Ramos (cell line): ENCODE measurements around the gene FGF12.

ENCODE experiments used
- in situ Hi-C: fragments of 300-500 bp; cut with MboI; formaldehyde crosslinking; loops from one replicate; pipeline ENCODE4 v1.14.3; 2022; ENCODE audit warnings: low sequenced_read_pairs; ENCODE audit not compliant: unreplicated experiment

FGF12 gene

DNA sequence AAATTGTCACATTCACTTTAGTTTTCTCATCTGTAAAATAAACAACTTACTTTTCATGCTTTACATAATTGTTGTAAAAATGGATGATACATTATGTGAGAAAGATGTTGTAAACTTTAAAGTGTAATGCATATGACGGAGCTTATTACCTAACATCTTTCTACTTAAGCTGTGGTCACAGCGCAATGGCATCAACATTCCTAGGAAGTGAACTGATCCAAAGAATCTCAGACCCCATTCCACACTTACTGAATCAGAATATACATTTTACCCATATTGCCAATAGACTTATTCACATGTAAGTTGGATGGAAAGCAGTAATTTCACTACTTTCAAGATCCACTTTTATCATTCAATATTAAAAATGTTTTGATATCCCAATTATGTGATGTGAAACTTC is 497.5 kb downstream of the FGF12 start:
- in situ Hi-C loops, result no loop called here

DNA sequence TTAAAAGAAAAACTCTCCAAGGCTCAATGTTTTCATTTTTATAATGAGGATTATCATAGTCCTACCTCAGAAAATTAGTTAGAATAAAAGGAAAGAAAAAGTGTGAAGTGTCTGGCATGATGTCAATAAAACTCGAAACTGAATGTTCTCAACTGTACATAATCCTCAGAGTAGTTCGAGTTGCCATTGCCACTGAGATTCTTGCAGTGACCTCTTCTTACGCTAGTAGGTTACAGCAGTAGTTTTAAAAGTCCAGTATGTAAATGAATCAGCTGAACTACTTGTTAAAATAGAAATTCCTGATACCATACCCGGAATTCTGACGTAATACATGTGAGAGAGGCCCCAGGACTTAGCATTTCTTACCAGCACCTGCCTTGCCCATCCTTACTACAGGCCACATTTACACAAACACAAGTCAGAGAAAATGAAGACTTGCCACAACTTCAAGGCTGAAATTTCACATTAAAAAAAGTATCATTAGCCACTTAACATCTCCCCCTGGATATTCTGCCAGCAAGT is 502.6 kb downstream of the FGF12 start:
- in situ Hi-C loops, result no loop called here

DNA sequence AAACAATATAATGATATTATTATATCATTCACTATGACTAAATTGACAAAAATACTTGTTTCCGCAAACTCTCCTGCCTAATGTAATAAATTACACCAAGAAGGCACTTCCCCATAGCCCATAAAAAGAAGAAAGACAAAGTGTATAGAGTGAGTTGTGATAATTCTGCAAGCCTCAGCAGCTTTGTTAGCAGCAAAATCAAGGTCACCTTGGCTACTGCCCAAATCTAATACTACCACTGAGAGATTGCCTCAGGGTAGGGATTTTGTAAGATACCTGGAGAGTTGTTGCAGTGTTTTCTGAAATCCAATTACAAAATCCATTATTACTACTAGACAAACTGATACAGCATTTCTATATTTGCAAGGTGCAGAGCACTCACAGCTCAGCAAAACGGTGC is 503.5 kb downstream of the FGF12 start:
- in situ Hi-C loops, result no loop called here

DNA sequence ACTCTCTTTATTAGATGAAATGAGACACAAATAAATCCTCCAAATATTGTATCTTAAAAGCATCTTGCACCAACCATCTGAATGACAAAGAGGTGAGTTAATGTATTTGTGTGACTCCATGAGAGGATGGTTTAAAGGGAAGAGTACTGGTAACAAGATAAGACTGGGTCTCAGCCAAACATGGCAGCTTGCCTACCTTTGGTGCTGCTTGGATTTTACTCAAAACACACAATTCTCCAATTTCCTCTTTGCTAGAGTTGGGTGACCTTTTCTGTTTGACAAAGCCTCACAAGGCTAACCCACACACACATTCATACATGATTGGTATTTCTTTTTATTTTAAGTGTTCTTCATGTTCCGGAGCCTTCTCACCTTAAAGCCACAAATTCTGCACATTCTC is 506.4 kb downstream of the FGF12 start:
- in situ Hi-C loops, result no loop called here

DNA sequence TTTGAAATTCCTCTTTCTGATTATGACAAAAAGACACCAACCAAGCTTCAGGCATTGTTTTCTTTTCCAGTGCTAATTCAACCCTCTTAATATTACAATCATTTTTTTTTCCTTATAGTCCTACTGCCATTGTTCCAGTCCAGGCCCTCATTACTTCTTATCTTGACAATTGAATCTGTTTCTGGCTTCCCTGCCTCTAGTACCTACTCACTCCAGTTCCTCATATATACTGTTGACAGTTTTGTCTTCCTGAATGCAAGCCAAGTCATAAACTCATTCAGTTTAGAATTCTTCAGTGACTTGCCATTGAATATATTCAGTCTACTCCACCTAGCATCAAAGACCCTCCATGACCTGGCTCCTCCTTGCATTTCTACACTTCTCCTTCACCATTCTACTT is 507.4 kb downstream of the FGF12 start:
- in situ Hi-C loops, result no loop called here

DNA sequence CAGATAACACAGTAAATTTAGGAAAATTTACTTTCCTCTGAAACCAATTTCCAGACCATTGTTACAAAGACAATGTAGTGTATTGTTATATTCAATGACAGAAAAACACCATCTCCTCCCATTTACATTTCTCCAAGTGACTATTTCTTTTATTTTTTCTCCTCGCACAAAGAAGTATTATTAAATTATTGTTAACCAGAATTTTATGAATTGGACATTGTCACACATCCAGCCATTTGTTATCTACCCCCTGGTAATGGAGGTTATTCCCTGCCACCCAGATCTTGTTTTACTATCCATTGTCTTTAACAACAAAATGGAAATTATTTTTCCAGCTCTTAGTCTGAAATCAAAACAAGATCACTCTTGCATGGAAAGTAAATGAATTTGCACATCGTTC is 511.3 kb downstream of the FGF12 start:
- in situ Hi-C loops, result no loop called here

DNA sequence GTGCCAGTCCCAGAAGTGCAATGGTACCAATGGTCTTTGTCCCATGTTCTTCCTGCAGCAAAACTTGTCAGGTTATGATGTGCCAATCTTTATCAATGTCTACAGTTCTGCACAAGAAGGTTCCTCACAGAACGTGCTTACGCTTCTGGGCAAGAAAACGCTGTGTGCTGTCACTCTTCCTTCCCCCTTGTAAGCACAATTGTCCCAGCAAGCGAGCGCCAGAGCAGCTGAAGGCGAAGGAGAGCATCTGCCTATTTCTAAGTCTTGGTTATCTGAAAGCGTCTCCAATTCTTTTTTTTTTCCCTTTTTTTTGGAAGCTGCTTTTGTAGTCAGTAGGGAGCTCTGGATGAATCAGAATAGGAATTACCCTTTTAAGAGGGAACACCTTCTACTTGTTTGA is 514.4 kb downstream of the FGF12 start:
- in situ Hi-C loops, result no loop called here

DNA sequence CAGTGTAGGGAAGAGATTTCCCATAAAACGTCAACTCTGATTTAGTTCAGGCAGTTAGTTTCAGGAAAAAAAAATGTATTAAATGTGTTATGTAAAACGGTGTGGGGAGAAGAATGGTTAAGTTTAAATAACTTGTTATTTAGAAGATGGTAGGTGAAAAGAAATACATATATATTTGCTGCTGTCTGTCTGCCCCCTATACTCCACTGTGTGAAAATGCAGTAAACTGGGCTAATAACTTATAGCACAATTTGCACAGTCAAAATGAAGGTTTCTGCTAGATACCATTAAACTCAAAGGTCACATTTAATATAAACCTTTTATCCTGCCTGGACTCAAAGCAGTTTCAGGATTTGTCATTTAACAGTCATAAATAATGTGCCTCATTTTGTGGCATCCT is 515.0 kb downstream of the FGF12 start:
- in situ Hi-C loops, result no loop called here

DNA sequence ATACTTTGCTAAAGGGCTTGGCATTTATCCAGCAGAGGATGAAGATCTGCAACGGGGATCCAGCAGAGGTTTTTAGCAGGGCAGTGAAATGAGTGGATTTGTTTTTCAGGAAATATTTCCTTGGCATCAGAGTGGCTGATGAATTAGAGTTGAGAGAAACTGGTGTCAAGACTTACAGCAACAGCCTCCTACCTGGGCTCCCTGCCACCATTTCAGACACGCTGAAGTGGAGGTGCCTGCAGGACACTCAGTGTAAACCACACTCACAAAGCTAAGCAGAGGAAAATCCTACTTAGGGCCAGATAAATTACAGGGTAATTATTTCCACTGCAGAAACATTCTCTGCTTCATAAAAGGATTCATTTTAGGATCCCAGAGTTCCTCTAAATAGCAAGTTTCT is 519.7 kb downstream of the FGF12 start:
- in situ Hi-C loops, result no loop called here

DNA sequence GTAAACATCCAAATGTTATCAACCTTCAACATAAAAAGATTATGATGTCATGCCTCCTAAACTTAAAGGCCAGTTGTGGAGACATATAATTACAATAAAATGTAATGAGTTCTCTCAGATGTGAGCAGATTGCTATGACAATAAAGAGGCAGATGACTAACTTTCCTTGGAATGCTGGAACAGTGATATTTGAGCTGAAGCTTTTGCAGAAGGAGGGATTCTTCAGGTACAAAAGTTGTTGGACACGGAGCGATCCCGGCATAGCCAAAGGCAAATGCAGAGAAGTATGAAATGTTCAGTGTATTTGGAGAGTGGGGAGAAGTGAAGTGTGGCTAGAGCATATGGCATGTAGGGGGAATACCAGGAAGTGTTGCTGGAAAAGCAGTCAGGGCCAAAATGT is 520.1 kb downstream of the FGF12 start:
- in situ Hi-C loops, result no loop called here

DNA sequence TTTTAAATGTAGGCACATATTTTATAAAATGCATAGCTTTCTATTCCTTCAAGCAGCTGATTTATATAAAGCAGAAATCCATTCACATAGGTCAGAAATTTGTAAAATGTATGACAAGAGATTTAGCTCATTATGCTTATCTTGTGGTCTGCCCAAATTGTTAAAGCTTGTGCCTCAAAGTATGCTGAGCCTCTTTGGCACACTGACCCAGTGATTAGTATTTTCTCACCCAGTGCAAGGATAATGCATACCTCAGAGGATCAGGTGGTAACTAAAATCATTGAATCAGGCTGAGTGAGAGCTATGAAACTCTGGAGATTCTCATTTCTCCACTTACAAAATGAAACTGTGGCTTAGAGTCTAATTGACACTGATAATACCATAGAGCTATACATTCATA is 533.3 kb downstream of the FGF12 start:
- in situ Hi-C loops, result loop anchor here (25.0 kb wide), 1 partner anchor 1918 kb away; no protein-coding TSS in a partner anchor

DNA sequence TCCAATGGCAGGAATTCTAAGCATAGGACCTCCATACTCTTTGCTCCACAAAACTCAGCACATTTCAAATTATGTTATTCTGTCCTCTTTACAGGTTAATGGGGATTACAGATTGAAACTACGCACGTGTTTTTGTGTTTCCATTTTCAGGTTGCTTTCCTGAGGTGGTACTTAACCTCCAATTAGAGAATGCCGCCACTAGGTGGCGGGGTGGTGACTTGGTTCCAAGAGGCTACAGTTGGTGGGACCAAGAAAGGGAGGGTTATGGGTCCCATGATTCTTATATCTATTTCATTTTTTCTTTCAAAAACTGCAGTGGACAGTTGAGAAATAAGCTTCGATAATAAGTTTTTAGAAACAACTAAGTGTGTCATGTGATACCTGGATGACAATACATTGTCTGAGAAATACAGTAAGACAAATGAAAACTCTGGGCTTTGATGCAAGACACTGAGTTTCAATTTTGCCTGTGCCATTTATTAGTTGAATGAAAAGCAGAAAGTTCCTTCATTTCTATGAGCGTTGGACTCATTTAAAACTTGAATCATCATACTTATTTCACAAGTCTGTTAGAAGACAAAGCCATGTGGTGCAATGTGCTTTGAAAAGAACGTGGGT is 539.0 kb downstream of the FGF12 start:
- in situ Hi-C loops, result loop anchor here (10.0 to 25.0 kb wide), 2 partner anchors 144 to 1924 kb away; no protein-coding TSS in a partner anchor

DNA sequence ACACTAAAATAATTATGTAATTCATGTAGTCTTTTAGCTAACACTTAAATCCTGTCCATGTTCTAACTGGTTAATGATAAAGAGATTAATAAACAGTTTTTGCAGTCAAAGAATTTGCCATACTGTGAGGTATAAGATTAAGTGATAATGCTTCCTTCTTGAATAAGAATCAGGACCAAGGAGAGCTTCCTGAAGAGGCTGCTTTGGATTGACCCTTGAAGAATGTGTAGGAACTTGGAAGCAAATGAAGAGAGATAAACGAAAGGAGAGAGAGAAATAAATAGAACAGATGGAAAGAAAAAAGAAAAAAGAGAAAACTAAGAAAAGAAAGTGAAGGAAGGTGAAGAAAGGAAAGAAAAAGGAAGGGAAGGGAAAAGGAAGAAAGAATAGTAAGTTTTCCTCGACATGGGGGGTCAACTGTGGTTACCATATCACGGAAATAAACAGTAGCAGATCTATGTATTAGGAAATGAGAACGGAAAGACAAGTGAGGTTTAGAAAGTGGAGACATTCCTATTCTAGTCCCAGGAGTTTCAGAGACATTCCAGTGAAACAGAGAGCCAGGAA is 539.8 kb downstream of the FGF12 start:
- in situ Hi-C loops, result loop anchor here (10.0 to 25.0 kb wide), 2 partner anchors 143 to 1925 kb away; no protein-coding TSS in a partner anchor

DNA sequence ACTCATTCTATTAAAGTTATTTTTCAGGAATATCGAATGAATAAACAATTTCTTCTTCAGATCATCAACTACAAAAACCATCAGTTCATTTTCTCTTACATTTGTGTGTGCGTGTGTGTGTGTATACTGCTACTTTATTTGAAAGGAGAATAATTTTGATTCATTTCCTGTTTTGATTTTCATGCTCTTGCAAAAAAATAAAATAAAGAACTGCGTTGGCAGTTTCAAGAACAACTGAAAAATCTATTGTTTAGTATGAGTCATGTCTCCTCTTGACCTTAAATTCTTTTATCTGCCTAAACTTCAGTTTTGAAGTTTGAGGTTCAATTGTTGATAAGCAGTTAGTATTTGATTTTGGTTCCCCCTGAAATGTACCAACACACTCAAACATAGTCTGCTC is 540.8 kb downstream of the FGF12 start:
- in situ Hi-C loops, result loop anchor here (10.0 to 25.0 kb wide), 2 partner anchors 142 to 1926 kb away; no protein-coding TSS in a partner anchor

DNA sequence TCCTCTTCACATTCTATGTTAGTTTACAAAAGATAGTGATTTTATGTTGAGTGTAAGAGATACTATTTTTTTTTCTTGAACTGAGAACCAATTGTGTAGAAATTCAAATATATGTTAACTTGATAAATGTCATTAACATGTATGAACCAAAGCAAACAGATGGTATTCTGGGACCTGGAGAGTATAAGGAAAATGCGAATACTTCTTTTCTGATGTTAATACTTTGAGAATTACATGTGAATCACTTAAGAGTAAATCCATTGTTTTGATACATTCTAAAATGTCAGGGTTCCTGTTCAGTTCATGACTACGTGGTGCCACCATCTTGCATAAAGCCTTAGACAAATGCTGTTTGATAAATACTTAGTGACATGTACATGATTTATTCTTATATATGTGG is 541.3 kb downstream of the FGF12 start:
- in situ Hi-C loops, result loop anchor here (10.0 to 25.0 kb wide), 2 partner anchors 141 to 1926 kb away; no protein-coding TSS in a partner anchor

DNA sequence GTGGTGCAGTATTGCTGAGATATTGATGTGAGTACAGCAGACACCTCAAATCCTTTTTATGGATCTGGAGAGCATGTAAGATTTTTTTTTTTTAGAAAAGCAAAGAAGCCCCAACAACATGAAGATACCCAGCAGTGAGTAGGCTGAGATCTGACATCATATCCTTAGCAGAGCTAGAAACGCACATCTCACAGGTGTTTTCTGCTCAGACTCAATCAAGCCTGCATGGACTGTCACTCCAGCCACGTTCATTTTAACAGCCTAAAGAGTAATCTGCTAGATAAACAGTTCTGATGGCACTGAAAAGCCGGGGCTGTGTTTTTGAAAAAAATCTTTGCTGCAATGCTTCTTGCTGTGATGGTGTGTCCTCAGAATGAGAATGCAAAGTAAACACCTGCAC is 544.2 kb downstream of the FGF12 start:
- in situ Hi-C loops, result loop anchor here (10.0 to 25.0 kb wide), 2 partner anchors 138 to 1929 kb away; no protein-coding TSS in a partner anchor

DNA sequence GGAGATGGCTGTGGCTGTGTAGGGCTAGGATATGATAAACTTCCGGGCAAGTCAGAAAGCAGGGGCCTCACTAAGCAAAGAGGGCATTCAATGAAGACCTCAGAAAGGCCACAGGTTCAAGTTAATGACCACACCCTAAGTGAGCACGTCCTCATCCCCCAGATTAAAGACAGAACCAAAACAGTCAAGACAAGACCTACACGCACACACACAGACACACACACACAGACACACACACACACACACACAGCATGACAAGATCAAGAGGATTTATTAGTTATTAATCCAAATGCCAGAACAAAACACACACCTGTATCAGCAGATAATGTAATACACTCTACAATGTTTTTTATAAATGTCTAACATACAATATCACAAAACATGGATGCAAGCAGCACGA is 546.2 kb downstream of the FGF12 start:
- in situ Hi-C loops, result loop anchor here (10.0 to 25.0 kb wide), 2 partner anchors 136 to 1931 kb away; no protein-coding TSS in a partner anchor

DNA sequence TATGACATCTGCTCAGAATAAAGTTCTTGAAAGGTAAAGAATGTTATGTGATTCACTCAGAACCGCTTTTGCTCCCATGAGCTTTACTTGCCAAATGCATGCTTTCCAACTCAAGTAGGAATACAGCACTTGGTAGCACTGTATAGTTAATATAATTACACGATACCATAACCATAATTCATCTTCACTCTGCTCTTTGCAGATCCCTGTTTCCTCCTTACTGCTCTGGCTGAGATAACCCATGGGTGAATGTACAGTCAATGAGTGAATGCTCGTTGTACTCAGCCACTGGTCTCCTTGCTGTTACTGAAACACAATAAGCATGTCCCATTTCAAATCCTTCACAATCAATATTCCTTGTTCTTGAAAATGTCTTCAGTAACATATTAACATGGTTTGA is 550.0 kb downstream of the FGF12 start:
- in situ Hi-C loops, result loop anchor here (25.0 kb wide), 1 partner anchor 1935 kb away; no protein-coding TSS in a partner anchor

DNA sequence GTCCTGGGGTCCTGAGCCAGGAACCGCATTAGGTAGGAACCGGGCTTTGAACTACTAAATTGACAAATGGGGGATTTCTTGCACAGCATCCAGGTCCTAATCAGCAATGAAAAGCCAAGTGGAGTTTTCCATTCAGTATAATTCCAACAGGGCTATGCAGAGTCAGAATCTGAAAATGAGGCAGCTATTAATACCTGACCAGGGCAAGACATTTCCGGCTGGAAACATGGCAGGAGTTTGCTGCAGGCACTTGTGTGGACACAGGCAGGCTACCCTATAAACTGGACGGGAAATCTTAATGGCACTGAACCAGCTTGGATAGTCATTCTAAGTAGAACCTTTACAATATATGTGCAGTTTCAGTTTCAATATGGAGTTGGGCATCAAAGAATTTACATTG is 553.1 kb downstream of the FGF12 start:
- in situ Hi-C loops, result no loop called here

DNA sequence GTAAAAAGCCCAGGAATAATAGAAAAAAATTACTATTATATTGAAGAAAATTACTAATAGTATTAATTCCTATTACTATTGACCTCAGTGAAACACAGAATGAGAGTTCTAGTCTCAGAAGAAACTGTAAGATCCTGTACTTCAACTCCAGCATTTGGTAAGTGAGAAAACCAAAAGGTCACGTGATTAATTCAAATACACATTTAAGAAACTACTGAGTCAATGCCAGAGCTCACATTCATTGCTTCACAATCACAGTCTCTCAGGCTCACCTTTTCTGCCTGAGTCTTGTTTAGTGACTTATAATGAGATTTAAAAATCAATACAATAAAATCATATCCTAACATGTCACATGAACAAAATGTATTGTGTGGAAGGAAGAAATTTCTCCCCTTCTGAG is 556.1 kb downstream of the FGF12 start:
- in situ Hi-C loops, result no loop called here

DNA sequence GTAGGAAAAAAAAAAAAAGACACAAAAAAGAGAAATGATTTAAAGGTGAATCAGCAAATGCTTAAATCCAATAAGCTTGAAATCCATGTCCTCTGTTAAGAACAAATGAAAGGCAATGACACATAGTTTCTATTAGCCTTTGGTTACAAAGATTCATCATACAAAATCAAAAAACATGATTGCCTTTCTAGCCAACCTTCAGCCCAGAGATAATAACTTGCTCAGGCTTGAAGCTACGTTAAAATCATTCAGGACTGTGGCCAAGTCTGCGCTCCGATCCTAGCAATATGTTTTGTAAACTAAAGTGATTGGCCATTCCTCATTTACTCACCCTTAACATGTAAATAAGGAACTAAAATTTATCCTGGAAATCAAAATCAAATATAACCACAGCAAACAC is 556.7 kb downstream of the FGF12 start:
- in situ Hi-C loops, result no loop called here

DNA sequence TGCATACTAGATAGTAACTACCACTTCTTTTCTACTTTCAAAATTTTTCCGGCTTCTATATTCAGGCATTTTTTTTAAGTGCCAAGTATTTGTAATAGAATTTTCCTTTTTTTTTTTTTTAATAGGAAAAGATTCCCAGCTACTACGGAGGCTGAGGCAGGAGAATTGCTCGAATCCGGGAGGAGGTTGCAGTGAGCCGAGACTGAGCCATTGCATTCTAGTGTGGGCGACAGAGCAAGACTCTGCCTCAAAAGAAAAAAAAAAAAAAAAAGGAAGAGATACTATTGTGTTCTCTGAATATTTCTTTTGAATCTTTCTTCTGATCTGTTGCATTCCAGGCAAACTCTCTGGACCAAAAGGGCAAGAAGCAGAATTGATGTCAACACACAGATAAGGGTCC is 557.3 kb downstream of the FGF12 start:
- in situ Hi-C loops, result no loop called here
